ENCODE measurements around the gene KLK3. TPM values are rescaled to one million over a fixed set of nuclear protein-coding genes. Genes with fewer than 3 reads are reported as not detected.

KLK3 gene
- total RNA-seq, 4 donors from 2014 or later, result not detected

GRCh38 chr19:50870417-50871089, 15.8 kb downstream of the KLK3 start:
- TF ChIP-seq, protein P1, sequence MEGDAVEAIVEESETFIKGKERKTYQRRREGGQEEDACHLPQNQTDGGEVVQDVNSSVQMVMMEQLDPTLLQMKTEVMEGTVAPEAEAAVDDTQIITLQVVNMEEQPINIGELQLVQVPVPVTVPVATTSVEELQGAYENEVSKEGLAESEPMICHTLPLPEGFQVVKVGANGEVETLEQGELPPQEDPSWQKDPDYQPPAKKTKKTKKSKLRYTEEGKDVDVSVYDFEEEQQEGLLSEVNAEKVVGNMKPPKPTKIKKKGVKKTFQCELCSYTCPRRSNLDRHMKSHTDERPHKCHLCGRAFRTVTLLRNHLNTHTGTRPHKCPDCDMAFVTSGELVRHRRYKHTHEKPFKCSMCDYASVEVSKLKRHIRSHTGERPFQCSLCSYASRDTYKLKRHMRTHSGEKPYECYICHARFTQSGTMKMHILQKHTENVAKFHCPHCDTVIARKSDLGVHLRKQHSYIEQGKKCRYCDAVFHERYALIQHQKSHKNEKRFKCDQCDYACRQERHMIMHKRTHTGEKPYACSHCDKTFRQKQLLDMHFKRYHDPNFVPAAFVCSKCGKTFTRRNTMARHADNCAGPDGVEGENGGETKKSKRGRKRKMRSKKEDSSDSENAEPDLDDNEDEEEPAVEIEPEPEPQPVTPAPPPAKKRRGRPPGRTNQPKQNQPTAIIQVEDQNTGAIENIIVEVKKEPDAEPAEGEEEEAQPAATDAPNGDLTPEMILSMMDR (IDR thresholded peaks at IDR 0.05; ENCODE audit: low read depth), result no peak

DNA sequence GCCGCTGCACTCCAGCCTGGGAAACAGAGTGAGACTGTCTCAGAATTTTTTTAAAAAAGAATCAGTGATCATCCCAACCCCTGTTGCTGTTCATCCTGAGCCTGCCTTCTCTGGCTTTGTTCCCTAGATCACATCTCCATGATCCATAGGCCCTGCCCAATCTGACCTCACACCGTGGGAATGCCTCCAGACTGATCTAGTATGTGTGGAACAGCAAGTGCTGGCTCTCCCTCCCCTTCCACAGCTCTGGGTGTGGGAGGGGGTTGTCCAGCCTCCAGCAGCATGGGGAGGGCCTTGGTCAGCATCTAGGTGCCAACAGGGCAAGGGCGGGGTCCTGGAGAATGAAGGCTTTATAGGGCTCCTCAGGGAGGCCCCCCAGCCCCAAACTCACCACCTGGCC, 18.3 kb downstream of the KLK3 start, which contains the start of gene KLK2:
Gene KLK2 (plus strand): TSS at position 384 of the 400 bp plus-strand sequence. CDS start 35 bp downstream, outside the sequence.
- TF ChIP-seq, protein P1 (IDR thresholded peaks at IDR 0.05; ENCODE audit: low read depth), result no peak

- TF ChIP-seq, protein P1 (IDR thresholded peaks at IDR 0.05; ENCODE audit: low read depth), result no peak
Measured at GRCh38 chr19:50874211-50874610, 19.5 kb downstream of the KLK3 start.

- TF ChIP-seq, protein P1 (IDR thresholded peaks at IDR 0.05; ENCODE audit: low read depth), result no peak
Measured at GRCh38 chr19:50875795-50876422, 21.2 kb downstream of the KLK3 start.

DNA sequence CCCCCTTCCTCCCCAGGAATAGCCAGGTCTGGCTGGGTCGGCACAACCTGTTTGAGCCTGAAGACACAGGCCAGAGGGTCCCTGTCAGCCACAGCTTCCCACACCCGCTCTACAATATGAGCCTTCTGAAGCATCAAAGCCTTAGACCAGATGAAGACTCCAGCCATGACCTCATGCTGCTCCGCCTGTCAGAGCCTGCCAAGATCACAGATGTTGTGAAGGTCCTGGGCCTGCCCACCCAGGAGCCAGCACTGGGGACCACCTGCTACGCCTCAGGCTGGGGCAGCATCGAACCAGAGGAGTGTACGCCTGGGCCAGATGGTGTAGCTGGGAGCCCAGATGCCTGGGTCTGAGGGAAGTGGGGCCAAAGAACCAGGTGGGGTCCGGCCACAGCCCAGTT, 21.7 kb downstream of the KLK3 start:
- TF ChIP-seq, protein P1 (IDR thresholded peaks at IDR 0.05; ENCODE audit: low read depth), result no peak

DNA sequence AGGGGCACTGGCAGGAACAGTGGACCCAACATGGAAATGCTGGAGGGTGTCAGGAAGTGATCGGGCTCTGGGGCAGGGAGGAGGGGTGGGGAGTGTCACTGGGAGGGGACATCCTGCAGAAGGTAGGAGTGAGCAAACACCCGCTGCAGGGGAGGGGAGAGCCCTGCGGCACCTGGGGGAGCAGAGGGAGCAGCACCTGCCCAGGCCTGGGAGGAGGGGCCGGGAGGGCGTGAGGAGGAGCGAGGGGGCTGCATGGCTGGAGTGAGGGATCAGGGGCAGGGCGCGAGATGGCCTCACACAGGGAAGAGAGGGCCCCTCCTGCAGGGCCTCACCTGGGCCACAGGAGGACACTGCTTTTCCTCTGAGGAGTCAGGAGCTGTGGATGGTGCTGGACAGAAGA, 22.6 kb downstream of the KLK3 start:
- TF ChIP-seq, protein P1 (IDR thresholded peaks at IDR 0.05; ENCODE audit: low read depth), result no peak

GRCh38 chr19:50878851-50879250, 24.1 kb downstream of the KLK3 start:
- TF ChIP-seq, protein P1 (IDR thresholded peaks at IDR 0.05; ENCODE audit: low read depth), result no peak
